GM12878 (cell line): ENCODE data around the gene COPE.

ENCODE experiments used
- ATF3 ChIP-seq: IDR thresholded peaks from 2 replicates; pipeline ENCODE4 v1.6.1; 2011; ENCODE audit warnings: low read depth, mild to moderate bottlenecking, low read length, moderate library complexity, borderline replicate concordance; ENCODE audit errors: extremely low read depth
- CTCF ChIP-seq, 3 experiments: IDR thresholded peaks in 2 of 3; conservative IDR thresholded peaks in 1 of 3; 2 replicates each; pipeline ENCODE4 v1.5.1; 2011; ENCODE audit warnings: low read depth in 3 of 3, low read length in 3 of 3, mild to moderate bottlenecking in 3 of 3, control low read depth in 2 of 3, moderate library complexity in 2 of 3, inconsistent platforms in 1 of 3, mixed read lengths in 1 of 3; ENCODE audit not compliant: control insufficient read depth in 2 of 3, insufficient read depth in 1 of 3; ENCODE audit errors: extremely low read depth in 1 of 3
- EZH2 ChIP-seq: IDR thresholded peaks from 2 replicates; pipeline ENCODE4 v1.6.1; 2012; ENCODE audit warnings: low read depth, mild to moderate bottlenecking, control low read depth, inconsistent platforms, low read length, borderline replicate concordance; ENCODE audit not compliant: control insufficient read depth
- FOXM1 ChIP-seq: IDR thresholded peaks from 2 replicates; pipeline ENCODE4 v1.6.1; 2012; ENCODE audit warnings: low read depth, mild to moderate bottlenecking, inconsistent platforms, low read length, moderate library complexity
- HDAC2 ChIP-seq: fragments of 200-600 bp; sonication (generic); IDR thresholded peaks from 2 replicates; pipeline ENCODE4 v1.6.1; 2017
- PAX5 ChIP-seq: IDR thresholded peaks from 2 replicates; pipeline ENCODE4 v1.6.1; 2011; ENCODE audit warnings: low read depth, low read length, borderline replicate concordance
- POLR2A ChIP-seq: IDR thresholded peaks from 2 replicates; pipeline ENCODE4 v1.6.1; 2011; ENCODE audit warnings: low read depth, mild to moderate bottlenecking, low read length
- POLR2AphosphoS5 ChIP-seq: IDR thresholded peaks from 2 replicates; pipeline ENCODE4 v1.6.1; 2011; ENCODE audit warnings: mild to moderate bottlenecking, low read length, inconsistent platforms
- REST ChIP-seq: IDR thresholded peaks from 2 replicates; pipeline ENCODE4 v1.6.1; 2012; ENCODE audit warnings: mild to moderate bottlenecking, low read depth, low read length
- SKIL ChIP-seq: fragments of 450-650 bp; IDR thresholded peaks from 2 replicates; pipeline ENCODE4 v1.6.1; 2017; ENCODE audit warnings: mild to moderate bottlenecking, low read depth, inconsistent platforms; ENCODE audit not compliant: poor library complexity, severe bottlenecking
- SMC3 ChIP-seq: IDR thresholded peaks from 2 replicates; pipeline ENCODE4 v1.6.1; 2011; ENCODE audit warnings: low read length, improper control_type of control experiment, borderline replicate concordance
- SRF ChIP-seq, 2 experiments: IDR thresholded peaks; 2 replicates each; pipeline ENCODE4 v1.6.1; 2011; ENCODE audit warnings: low read depth in 2 of 2, low read length in 2 of 2, mild to moderate bottlenecking in 1 of 2, moderate library complexity in 1 of 2
- SUZ12 ChIP-seq: fragments of 200-600 bp; sonication (generic); IDR thresholded peaks from one replicate; pipeline ENCODE4 v1.6.1; 2018; ENCODE audit warnings: antibody characterized with exemption, mild to moderate bottlenecking; ENCODE audit not compliant: unreplicated experiment

- TF ChIP-seq REST = no peak
- TF ChIP-seq POLR2AphosphoS5 = no peak
- TF ChIP-seq SMC3 = no peak
- no peak for TF ChIP-seq ATF3
- TF ChIP-seq HDAC2 = no peak
- TF ChIP-seq PAX5 = no peak
- TF ChIP-seq POLR2A = no peak
- TF ChIP-seq SUZ12 = no peak
- TF ChIP-seq SKIL = no peak
- TF ChIP-seq CTCF (IDR thresholded peaks at IDR 0.05 in 2 of 3, conservative IDR thresholded peaks at IDR 0.05 in 1 of 3; ENCODE audit: control insufficient read depth in 2 of 3, extremely low read depth in 1 of 3, insufficient read depth in 1 of 3, low read depth in 3 of 3, low read length in 3 of 3) = no peak
- TF ChIP-seq EZH2 = no peak
- TF ChIP-seq SRF (IDR thresholded peaks at IDR 0.05; ENCODE audit: low read depth in 2 of 2, low read length in 2 of 2) = no peak
- no peak for TF ChIP-seq FOXM1
Measured at GRCh38 chr19:18933297-18933696, 14.1 kb upstream of the COPE start.
